Transverse colon (tissue), 3 donors: ENCODE data around the gene CHD1L.

ENCODE experiments used
- EP300 ChIP-seq: sonication (generic); formaldehyde crosslinking; IDR thresholded peaks from one replicate; pipeline ENCODE4 v1.6.1; 2017; ENCODE audit warnings: antibody characterized with exemption, low read depth
- POLR2AphosphoS5 ChIP-seq, 3 donors: sonication (generic); formaldehyde crosslinking; IDR thresholded peaks; one replicate each; pipeline ENCODE4 v1.6.1; 2016; ENCODE audit warnings: antibody characterized with exemption in 3 of 3

DNA sequence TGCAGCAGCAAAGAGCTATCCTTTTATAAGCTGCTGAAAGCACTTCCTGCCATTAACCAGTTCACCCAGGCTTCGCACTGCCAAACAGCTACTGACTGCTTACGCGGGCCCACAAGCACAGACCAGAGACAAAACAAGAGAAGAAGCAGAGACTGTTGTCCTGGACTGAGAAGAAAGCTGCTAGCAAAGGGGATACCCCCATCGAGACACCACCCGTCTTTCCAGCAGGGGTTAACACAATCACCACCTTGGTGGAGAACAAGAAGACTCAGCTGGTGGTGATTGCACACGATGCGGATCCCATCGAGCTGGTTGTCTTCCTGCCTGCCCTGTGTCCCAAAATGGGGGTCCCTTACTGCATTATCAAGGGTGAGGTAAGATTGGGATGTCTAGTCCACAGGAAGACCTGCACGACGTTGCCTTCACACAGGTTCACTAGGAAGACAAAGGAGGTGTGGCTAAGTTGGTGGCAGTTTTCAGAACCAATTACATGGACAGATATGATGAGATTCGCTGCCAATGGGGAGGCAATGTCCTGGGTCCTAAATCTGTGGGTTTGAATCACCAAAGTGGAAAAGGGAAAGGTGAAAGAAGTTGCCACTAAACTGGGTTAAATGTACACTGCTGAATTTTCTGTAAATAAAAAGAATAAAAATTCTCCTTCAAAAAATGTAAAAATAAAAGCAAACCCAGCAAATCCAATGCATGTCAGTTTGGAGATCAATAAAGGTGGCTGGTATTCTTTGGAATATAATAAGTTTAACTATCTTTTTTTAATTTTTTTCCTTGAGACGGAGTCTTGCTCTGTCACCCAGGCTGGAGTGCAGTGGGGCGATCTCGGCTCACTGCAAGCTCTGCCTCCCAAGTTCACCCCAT is 18.5 kb upstream of the CHD1L start:
- TF ChIP-seq POLR2AphosphoS5 (IDR thresholded peaks at IDR 0.05) (no peak), EP300 (no peak)
